HL-60 (cell line): ENCODE data around the gene IQCE.

Experiments
- CTCF ChIP-seq: IDR thresholded peaks from one replicate; pipeline ENCODE4 v1.5.1; 2011; ENCODE audit warnings: low read length, control low read depth, inconsistent platforms; ENCODE audit not compliant: insufficient read depth
- GABPA ChIP-seq: IDR thresholded peaks from 2 replicates; pipeline ENCODE4 v1.6.1; 2012; ENCODE audit warnings: low read depth
- POLR2AphosphoS5 ChIP-seq: IDR thresholded peaks from 2 replicates; pipeline ENCODE4 v1.6.1; 2012; ENCODE audit warnings: low read depth
- REST ChIP-seq: IDR thresholded peaks from 2 replicates; pipeline ENCODE4 v1.6.1; 2012; ENCODE audit warnings: low read depth; ENCODE audit not compliant: insufficient replicate concordance

DNA sequence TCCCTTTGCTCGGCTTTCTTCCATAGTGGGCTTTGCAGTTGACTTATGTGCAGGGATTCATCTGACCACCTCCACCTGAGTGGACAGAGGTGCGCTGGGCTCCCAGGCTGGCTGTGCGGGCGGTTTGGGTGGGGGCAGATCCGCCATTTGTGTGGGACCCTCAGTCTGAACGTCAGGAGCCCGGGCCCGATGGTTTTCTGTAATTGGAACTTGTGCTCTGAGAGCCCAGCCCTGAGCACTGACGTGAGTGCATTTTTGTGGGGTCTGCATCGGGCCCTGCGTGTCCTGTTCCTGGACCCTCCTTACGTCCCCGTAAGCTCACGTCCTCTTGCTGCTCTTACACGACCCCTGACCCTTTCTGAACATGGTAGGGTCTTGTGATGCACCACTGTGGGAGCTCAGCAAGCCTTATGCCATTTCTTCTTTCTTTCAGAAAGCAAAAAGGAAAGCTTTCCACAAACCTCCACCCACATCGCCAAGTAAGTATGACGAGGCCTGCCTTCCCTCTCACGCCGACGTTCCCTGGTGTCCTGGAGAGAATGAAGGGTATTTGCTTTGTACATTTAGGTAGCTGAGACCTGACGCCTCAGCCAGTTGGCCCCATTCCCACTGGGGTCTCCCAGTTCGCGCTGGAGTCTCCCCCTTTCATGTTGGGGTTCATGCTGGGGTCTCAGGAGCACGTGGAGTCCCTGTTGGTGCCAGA, 9.9 kb downstream of the IQCE start:
- TF ChIP-seq CTCF (no peak), GABPA (no peak), REST (no peak), POLR2AphosphoS5 (no peak)
